HG03095 (cell line): ENCODE data around the gene ZFAND2A.

Experiments
- ATAC-seq: cut with Tn5 transposase; IDR thresholded peaks from one replicate; pipeline ENCODE4 v1.9.1; 2021; ENCODE audit warnings: moderate library complexity; ENCODE audit not compliant: unreplicated experiment

ZFAND2A gene

DNA sequence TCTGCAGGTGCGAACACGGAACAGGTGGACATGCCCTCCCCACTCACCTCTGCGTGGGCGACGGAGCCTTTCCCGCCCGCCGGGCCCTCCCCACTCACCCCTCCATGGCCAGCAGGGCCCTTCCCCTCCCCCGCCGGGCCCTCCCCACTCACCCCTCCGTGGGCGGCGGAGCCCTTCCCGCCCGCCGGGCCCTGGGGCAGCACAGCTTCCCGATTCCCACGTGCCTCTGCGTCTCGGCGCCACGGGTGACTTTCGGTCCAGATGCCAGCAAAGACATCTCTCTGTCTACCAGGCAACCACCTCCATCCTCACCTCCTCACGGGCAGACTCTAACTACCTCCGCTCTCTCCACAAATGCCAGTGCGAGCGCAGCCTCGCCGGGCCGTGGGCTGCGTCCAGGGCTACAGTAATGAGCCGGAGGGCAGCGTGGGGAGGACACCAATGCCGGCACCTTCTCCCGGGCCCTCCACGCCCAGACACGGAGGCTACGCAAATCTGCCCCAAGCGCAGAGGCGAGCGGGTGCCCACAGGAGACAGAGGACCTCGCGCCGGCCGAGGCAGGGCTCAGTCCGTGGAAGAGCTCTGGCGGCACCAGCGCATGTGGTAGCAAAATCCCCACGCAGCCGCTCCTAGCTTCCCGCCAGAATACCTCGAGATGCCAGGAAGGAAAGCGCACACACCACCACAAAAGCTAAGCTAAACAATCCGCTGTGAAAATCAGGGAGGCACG, 50.2 kb downstream of the ZFAND2A start:
- ATAC-seq, result no peak

DNA sequence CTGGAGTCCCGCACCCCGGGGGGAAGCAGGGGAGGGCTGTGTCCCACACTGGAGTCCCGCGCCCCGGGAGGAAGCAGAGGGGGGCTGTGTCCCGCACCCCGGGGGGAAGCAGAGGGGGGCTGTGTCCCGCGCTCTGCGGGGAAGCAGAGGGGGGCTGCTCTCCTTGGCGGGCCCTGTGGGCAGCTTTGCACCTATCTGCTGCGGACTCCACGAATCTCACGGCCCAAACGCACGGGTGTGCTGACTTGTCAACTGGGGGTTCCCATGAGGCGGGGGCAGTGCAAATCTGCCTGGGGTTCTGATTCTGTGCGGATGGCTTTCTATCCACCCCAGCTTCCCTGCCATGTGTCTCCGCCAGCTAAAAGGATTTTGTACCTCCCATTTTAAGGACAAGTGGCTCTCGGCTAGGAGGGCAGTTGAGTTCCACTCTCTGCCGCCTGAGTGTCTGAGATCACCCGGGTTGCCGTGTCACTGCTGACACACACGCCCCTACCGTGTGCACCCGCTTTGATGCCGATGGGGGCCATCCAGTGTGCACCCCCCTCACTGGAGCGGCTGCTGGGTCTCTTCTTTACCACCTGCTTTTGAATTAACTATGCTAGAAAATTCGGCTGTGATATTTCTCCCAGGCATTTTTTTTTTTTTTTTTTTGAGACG, 51.6 kb downstream of the ZFAND2A start:
- ATAC-seq, result no peak

DNA sequence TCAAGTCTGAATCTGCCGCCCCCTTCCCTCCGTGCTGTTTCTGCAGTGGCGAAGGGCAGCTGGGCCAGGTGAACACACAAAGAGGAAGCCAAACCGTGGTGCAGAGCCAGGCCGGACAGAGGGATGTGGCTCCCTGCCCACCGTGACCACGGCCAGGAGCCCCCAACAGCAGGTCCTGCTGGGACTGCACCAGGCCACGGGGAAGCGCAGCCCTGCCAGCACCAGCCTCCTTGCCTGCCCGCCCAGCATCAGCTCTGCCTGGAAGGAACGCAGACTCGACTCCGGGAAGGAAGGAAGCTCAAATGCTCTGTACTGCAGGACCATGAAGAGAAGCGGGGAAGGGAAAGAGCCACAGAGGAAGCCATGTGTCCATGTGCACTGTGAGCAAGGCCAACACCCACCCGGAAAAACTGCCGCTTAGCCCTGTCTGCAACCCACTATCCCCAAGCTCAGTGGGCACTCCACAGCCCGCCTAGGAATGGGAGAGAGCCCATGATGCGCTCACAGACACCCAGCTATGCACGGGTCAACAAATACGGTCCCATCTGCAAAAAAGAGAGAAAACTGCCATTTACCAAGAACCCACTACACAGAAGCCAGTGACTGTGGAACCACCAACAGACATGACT, 53.1 kb downstream of the ZFAND2A start:
- ATAC-seq, result no peak

DNA sequence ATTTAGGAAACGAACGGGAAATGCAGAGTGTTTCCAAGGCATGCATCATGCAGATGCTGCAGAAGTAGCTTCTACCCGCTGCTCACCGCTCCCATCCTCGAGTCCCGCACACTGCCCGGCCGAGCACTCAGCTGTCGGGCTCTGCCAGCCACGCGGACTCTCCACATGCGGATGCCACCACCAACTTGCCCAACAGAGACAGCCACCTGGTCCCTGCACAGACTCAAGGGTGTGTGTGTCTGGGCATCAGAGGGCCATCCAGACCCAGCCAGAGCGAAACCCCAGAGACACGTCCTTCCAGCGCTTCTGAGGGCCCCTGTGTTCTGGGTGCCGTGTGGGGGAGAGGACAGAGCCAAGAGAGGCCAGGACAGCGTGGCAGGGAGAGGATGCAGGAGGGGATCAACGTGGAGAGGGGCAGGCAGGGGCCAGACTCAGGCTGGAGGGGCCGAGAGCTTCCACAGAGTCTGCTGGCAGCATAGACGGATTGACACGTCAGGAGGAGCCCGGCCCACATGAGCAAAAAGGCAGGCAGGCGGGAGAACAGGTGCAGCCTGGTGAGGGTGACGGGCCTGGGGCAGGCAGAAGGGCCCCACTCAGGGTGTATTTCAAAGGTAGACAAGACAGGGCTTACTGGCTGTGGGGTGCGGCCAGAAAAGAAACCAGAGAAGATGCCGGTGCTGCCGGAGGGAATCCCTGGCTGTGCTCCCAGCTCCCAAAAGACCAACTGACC, 53.8 kb downstream of the ZFAND2A start:
- no peak for ATAC-seq

DNA sequence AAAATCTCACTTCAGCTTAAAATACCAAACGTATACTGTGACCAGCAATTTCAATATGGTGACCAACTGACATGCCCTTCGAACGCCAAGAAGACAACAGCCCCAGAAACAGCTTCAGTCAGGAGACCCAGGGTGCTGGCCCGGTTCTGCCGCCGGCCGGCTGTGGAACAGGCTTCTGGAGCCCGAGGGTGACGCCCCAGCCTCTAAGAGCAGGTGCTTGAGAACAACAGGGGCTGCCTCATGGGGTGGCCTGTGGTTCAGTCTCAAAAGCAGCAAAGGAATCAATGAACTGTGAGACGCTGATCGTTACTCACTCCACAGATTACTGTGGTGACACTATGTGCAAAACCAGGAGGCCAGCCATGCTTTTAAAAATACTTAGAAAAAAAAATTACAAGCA, 54.8 kb downstream of the ZFAND2A start:
- peak; percentile 53 for ATAC-seq

DNA sequence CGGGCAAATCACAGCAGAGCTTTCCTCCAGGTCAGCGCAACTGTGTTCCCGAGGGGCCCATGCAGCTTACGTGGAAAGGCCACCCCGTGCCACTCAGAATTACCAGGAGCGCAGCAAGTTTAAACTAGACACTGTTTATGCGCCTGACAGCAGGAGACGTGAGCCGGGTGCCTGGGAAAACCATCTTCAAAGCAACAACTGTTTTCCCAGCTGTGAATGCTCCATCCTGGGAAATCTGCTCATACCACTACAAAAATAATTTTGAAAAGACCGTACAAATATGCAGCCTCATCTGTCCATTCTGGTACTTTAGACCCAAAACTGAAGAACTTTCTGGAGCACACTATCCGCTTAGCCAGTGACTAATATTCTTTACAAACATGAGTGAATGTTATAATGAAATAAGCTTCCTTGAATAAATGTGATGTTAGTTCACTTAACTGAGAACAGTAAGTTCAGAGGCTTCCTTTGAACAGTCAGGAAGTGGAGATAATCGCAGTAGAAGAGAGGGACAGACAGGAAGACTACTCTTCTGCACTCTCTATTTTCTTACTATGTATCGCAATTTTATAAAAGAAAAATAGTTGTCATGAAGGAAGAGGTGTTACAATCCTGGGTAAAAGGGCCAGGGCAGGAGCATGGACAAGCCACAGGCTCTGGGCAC, 55.3 kb downstream of the ZFAND2A start:
- ATAC-seq, result no peak

DNA sequence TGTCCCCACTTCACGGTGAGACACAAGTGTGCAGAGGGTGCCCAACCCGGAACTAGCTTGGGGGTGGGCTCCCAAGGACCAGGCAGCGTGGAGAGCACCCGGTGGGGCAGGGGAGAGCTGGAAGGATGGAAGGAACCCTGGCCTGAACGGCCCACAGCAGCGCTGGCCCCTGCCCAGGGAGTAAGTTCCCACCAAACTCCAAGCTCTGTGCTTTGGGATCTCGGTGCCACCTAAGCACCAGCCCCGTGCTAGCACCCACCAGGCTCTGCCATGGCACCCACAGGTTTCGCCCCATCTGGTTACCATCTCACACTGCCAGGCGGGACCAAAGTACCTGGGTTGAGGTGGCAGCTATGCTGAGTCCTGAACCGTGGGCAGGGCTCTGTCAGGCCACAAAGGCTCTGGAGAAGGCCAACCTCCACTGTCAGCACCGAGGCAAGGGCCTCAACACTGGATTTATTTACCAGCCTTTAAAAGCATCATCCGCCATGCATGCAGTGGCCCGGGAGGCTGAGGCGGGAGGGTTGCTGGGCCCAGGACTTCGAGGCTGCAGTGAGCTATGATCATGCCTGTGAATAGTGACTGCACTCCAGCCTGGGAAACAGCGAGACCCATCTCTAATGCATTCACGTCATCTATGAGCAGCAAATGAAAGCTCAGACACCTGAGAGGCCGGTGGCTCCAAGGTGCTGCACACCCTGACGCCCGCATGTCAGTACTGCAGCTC, 56.0 kb downstream of the ZFAND2A start:
- no peak for ATAC-seq

DNA sequence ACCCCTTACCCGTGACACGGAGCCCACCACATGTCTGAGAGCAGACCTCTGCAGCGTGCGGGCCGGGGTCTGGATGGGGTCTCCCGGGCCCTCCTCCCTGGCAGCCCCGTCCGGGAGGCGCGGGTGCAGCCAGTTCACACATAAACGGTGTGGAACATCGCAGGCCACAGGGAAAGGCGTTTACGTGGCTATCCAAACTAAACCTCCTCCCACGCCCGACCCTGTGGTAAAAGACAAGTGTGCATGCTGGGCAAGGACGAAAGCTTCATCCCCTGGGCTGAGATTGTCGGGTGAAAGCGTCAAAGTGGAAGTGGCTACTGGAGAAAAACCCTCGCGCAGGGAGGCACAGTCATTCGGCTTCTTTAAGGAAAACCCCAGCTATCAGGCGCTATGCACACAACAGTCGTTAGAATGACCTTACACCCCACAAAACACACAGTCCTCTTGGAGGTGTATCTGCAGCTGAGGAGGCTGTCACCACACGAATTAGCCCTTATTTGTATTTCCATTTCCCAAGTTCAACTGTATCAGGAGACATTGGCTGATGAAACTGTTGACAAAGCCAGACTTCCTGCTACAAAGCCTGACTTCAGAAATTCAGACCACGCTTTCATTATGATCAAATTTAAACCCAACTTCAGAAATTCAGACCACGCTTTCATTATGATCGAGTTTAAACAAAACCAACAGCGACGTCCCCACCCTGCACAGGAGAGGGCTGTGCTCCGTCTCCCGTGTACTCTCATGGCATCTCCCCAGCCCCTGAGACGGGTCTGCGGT, 56.8 kb downstream of the ZFAND2A start:
- ATAC-seq, result no peak
